HepG2 (cell line): ENCODE results near the gene ATRAID. TPM values are rescaled to one million over a fixed set of nuclear protein-coding genes. Genes with fewer than 3 reads are reported as not detected.

Experiments used
- ATRX ChIP-seq: sonication (generic); formaldehyde crosslinking; IDR thresholded peaks from 2 replicates; pipeline ENCODE4 v1.4.0; 2020; ENCODE audit warnings: missing genetic modification reagents, borderline replicate concordance
- EED ChIP-seq: sonication (generic); formaldehyde crosslinking; IDR thresholded peaks from 2 replicates; pipeline ENCODE4 v1.5.0; 2020; ENCODE audit warnings: mild to moderate bottlenecking, missing genetic modification reagents
- EZH2 ChIP-seq: conservative IDR thresholded peaks from 2 replicates; pipeline ENCODE4 v1.6.1; 2012; ENCODE audit warnings: mild to moderate bottlenecking, low read depth, low read length, moderate library complexity
- FOXA3 ChIP-seq: IDR thresholded peaks from 2 replicates; pipeline ENCODE4 v1.6.1; 2016; ENCODE audit warnings: missing genetic modification reagents, missing compliant biosample characterization
- FOXK1 ChIP-seq: sonication (generic); formaldehyde crosslinking; IDR thresholded peaks from 2 replicates; pipeline ENCODE4 v1.4.0; 2020; ENCODE audit warnings: low read depth, missing genetic modification reagents, borderline replicate concordance
- MEIS1 ChIP-seq: sonication (generic); formaldehyde crosslinking; IDR thresholded peaks from 2 replicates; pipeline ENCODE4 v1.9.0; 2021; ENCODE audit warnings: mild to moderate bottlenecking, missing genetic modification reagents, moderate library complexity, borderline replicate concordance
- NCOR1 ChIP-seq: fragments of 200-600 bp; sonication (generic); IDR thresholded peaks from 2 replicates; pipeline ENCODE4 v1.7.0; 2017; ENCODE audit warnings: antibody characterized with exemption, low read length, borderline replicate concordance
- NFYC ChIP-seq: IDR thresholded peaks from 2 replicates; pipeline ENCODE4 v1.6.1; 2016; ENCODE audit warnings: missing genetic modification reagents, missing compliant biosample characterization
- PCBP1 ChIP-seq: fragments of 200-400 bp; formaldehyde crosslinking; IDR thresholded peaks from 2 replicates; pipeline ENCODE4 v1.6.1; 2017; ENCODE audit warnings: mild to moderate bottlenecking, low read depth, low read length, borderline replicate concordance
- POGZ ChIP-seq: sonication (generic); formaldehyde crosslinking; IDR thresholded peaks from 2 replicates; pipeline ENCODE4 v1.4.0; 2020; ENCODE audit warnings: mild to moderate bottlenecking, missing genetic modification reagents
- U2AF1 ChIP-seq: fragments of 200-400 bp; formaldehyde crosslinking; optimal IDR thresholded peaks from 2 replicates; pipeline ENCODE3; 2017; ENCODE audit warnings: mild to moderate bottlenecking, low read depth, low read length
- WIZ ChIP-seq: sonication (generic); formaldehyde crosslinking; IDR thresholded peaks from 2 replicates; pipeline ENCODE4 v1.5.1; 2020; ENCODE audit warnings: mild to moderate bottlenecking, missing genetic modification reagents
- ZNF777 ChIP-seq: sonication (generic); formaldehyde crosslinking; IDR thresholded peaks from 2 replicates; pipeline ENCODE4 v1.4.0; 2020; ENCODE audit warnings: missing genetic modification reagents
- ZNF841 ChIP-seq: sonication (generic); formaldehyde crosslinking; IDR thresholded peaks from 2 replicates; pipeline ENCODE4 v1.8.1; 2023; ENCODE audit warnings: missing genetic modification reagents, borderline replicate concordance
- polyA plus RNA-seq, 8 experiments: library from polyadenylated mRNA; depleted of rRNA in 3 of 8; stranded (reverse) in 7 of 8; unstranded in 1 of 8; fragments of >200 nt; fragmentation: Illumina TruSeq in 4 of 8; extraction: Trizol in 4 of 8; gene quantifications; 2 replicates each; pipeline versions ENCODE4 v1.2.1 to v1.2.3, GENCODE V29; 2011 to 2016; ENCODE audit warnings: low read depth in 4 of 8, missing spikeins in 1 of 8, mixed read lengths in 1 of 8; ENCODE audit not compliant: insufficient read depth in 1 of 8
- total RNA-seq, 5 experiments: library from RNA; depleted of rRNA; stranded (reverse); fragments of >200 nt; fragmentation: Illumina TruSeq; extraction: Trizol; gene quantifications; 2 replicates each; pipeline ENCODE4 v1.2.3, GENCODE V29; 2016; ENCODE audit warnings: low read depth in 1 of 5
- TF ChIP-seq, protein P1 (sequence below): IDR thresholded peaks from 2 replicates; pipeline ENCODE4 v1.6.1; 2012; ENCODE audit warnings: low read depth, low read length, improper control_type of control experiment
- TF ChIP-seq, protein P2 (sequence below): sonication (generic); formaldehyde crosslinking; IDR thresholded peaks from 2 replicates; pipeline ENCODE4 v1.4.0; 2020; ENCODE audit warnings: missing genetic modification reagents
- TF ChIP-seq, protein P3 (sequence below), 2 experiments: fragments of 450-650 bp in 1 of 2; sonication (generic) in 1 of 2; formaldehyde crosslinking; IDR thresholded peaks; 2 replicates each; pipeline versions ENCODE4 v1.5.0 to v1.8.0; 2020 to 2022; ENCODE audit warnings: mild to moderate bottlenecking in 1 of 2, missing genetic modification reagents in 1 of 2
- TF ChIP-seq, protein P4 (sequence below): IDR thresholded peaks from 2 replicates; pipeline ENCODE4 v1.6.1; 2016; ENCODE audit warnings: missing compliant biosample characterization, missing genetic modification reagents, borderline replicate concordance
- TF ChIP-seq, protein P5 (sequence below): sonication (generic); formaldehyde crosslinking; IDR thresholded peaks from 2 replicates; pipeline ENCODE4 v1.4.0; 2020; ENCODE audit warnings: missing genetic modification reagents, borderline replicate concordance
- TF ChIP-seq, protein P6 (sequence below): sonication (generic); formaldehyde crosslinking; IDR thresholded peaks from 2 replicates; pipeline ENCODE4 v1.8.0; 2022; ENCODE audit warnings: mild to moderate bottlenecking, missing genetic modification reagents, borderline replicate concordance

ATRAID gene
- total and polyA plus RNA-seq, 2 of the 13 experiments (the other 11 are each of a cell fraction or from before 2014, with no cell fraction given) = 207 to 382 TPM

DNA sequence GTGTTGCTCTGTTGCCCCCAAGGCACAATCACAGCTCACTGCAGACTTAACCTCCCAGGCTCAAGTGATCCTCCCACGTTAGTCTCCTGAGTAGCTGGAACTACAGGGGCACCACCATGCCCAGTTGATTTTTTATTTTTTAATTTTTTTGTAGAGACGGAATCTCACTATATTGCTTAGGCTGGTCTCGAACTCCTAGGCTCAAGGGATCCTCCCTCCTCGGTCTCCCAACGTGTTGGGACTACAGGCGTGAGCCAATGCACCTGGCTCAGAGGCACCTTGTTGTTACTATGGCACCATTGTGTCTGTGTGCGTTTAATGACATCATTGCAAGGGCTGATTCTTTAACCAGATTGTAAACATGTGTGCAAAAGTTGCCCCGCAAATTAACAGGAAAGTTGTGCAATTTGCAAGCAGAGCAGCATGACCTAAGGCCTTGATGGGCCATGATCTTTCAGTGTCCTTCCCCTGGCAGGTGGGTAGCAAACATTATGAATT, 40.4 kb upstream of the ATRAID start (continued):
- TF ChIP-seq, protein P1, sequence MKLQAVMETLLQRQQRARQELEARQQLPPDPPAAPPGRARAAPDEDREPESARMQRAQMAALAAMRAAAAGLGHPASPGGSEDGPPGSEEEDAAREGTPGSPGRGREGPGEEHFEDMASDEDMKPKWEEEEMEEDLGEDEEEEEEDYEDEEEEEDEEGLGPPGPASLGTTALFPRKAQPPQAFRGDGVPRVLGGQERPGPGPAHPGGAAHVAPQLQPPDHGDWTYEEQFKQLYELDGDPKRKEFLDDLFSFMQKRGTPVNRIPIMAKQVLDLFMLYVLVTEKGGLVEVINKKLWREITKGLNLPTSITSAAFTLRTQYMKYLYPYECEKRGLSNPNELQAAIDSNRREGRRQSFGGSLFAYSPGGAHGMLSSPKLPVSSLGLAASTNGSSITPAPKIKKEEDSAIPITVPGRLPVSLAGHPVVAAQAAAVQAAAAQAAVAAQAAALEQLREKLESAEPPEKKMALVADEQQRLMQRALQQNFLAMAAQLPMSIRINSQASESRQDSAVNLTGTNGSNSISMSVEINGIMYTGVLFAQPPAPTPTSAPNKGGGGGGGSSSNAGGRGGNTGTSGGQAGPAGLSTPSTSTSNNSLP = peak; percentile 95
- TF ChIP-seq, protein P2, sequence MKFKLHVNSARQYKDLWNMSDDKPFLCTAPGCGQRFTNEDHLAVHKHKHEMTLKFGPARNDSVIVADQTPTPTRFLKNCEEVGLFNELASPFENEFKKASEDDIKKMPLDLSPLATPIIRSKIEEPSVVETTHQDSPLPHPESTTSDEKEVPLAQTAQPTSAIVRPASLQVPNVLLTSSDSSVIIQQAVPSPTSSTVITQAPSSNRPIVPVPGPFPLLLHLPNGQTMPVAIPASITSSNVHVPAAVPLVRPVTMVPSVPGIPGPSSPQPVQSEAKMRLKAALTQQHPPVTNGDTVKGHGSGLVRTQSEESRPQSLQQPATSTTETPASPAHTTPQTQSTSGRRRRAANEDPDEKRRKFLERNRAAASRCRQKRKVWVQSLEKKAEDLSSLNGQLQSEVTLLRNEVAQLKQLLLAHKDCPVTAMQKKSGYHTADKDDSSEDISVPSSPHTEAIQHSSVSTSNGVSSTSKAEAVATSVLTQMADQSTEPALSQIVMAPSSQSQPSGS (CRISPR knock-in tag) = peak; percentile 99
- TF ChIP-seq FOXA3 (CRISPR knock-in tag) (peak; percentile 100), NFYC (CRISPR knock-in tag) (no peak; the same call in 1 of the 2 replicates), MEIS1 (CRISPR knock-in tag) (0 out of 2 replicates have a peak, but pooled peaks have one; percentile 24), POGZ (peak; percentile 91), WIZ (CRISPR knock-in tag) (no peak), ATRX (CRISPR knock-in tag) (no peak), EZH2 (no peak), ZNF777 (no peak), EED (no peak), PCBP1 (no peak), NCOR1 (peak; percentile 84; the same call in 1 of the 2 replicates), ZNF841 (CRISPR knock-in tag) (no peak), U2AF1 (no peak), FOXK1 (CRISPR knock-in tag) (peak; percentile 100)
- TF ChIP-seq, protein P3, sequence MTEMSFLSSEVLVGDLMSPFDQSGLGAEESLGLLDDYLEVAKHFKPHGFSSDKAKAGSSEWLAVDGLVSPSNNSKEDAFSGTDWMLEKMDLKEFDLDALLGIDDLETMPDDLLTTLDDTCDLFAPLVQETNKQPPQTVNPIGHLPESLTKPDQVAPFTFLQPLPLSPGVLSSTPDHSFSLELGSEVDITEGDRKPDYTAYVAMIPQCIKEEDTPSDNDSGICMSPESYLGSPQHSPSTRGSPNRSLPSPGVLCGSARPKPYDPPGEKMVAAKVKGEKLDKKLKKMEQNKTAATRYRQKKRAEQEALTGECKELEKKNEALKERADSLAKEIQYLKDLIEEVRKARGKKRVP (CRISPR knock-in tag; IDR thresholded peaks at IDR 0.05) = peak in 1 of 2 experiments; percentile 97; a peak in 2 of 4 replicates
- TF ChIP-seq, protein P4, sequence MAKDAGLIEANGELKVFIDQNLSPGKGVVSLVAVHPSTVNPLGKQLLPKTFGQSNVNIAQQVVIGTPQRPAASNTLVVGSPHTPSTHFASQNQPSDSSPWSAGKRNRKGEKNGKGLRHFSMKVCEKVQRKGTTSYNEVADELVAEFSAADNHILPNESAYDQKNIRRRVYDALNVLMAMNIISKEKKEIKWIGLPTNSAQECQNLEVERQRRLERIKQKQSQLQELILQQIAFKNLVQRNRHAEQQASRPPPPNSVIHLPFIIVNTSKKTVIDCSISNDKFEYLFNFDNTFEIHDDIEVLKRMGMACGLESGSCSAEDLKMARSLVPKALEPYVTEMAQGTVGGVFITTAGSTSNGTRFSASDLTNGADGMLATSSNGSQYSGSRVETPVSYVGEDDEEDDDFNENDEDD (CRISPR knock-in tag) = peak; percentile 56; the same call in 1 of the 2 replicates
- TF ChIP-seq, protein P5, sequence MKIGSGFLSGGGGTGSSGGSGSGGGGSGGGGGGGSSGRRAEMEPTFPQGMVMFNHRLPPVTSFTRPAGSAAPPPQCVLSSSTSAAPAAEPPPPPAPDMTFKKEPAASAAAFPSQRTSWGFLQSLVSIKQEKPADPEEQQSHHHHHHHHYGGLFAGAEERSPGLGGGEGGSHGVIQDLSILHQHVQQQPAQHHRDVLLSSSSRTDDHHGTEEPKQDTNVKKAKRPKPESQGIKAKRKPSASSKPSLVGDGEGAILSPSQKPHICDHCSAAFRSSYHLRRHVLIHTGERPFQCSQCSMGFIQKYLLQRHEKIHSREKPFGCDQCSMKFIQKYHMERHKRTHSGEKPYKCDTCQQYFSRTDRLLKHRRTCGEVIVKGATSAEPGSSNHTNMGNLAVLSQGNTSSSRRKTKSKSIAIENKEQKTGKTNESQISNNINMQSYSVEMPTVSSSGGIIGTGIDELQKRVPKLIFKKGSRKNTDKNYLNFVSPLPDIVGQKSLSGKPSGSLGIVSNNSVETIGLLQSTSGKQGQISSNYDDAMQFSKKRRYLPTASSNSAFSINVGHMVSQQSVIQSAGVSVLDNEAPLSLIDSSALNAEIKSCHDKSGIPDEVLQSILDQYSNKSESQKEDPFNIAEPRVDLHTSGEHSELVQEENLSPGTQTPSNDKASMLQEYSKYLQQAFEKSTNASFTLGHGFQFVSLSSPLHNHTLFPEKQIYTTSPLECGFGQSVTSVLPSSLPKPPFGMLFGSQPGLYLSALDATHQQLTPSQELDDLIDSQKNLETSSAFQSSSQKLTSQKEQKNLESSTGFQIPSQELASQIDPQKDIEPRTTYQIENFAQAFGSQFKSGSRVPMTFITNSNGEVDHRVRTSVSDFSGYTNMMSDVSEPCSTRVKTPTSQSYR (CRISPR knock-in tag) = peak; percentile 57; the same call in 1 of the 2 replicates
- TF ChIP-seq, protein P6, sequence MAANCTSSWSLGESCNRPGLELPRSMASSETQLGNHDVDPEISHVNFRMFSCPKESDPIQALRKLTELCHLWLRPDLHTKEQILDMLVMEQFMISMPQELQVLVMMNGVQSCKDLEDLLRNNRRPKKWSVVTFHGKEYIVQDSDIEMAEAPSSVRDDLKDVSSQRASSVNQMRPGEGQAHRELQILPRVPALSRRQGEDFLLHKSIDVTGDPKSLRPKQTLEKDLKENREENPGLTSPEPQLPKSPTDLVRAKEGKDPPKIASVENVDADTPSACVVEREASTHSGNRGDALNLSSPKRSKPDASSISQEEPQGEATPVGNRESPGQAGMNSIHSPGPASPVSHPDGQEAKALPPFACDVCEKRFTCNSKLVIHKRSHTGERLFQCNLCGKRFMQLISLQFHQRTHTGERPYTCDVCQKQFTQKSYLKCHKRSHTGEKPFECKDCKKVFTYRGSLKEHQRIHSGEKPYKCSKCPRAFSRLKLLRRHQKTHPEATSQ (CRISPR knock-in tag) = no peak
